Effector CD8-positive, alpha-beta T cell (primary cell): ENCODE results near the gene MAP4K4.

Experiments
- DNase-seq: peaks from one replicate; lab custom pipeline; 2025; lab: John Stamatoyannopoulos, UW

Gene MAP4K4

GRCh38 chr2:101870444-101870843, 172.9 kb downstream of the MAP4K4 start:
- no peak for DNase-seq

GRCh38 chr2:101871480-101871879, 174.0 kb downstream of the MAP4K4 start:
- no peak for DNase-seq

DNA sequence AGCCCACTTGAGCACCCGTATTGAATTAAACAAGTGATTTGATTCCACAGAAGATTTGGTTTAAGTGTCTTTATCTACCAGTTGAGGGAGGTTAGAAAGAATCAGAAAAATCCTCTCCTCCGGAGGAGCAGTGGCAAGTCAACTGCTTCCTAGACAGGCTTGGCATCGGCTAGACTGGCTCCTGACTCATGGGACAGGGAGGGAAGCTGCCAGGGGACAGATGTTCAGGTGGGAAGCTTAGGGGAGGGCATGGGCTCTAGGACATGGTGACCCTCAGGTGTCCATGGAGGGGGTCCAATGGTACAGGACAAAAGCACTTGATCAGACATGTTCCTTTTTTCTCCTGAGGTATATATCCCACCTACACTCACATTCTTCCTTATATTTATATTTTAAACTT, 175.0 kb downstream of the MAP4K4 start:
- DNase-seq, result no peak

DNA sequence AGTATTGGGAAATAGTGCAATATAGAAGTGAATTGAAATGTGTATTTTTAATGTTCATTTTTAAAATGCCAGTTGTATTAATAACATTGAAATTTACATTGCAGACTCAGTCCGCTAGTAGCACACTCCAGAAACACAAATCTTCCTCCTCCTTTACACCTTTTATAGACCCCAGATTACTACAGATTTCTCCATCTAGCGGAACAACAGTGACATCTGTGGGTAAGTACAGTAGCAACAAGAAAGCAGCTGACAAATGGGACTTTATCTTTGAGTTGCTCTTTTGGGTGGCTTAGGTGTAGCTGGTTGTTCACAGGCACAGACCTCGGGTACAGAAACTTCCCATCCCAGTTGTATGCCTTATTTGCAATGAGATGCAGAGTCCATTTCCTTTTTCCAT, 176.0 kb downstream of the MAP4K4 start:
- no peak for DNase-seq

DNA sequence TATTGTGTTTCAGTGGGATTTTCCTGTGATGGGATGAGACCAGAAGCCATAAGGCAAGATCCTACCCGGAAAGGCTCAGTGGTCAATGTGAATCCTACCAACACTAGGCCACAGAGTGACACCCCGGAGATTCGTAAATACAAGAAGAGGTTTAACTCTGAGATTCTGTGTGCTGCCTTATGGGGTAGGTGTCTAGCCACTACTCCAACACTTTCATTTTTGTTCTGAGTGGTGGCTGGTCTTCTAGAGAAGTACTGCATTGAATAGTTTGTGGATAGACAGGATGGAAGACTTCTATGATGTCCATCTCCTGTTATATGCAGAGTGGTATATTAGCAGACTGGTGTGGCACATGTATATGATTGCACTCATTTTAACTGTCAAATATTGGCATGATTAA, 176.6 kb downstream of the MAP4K4 start:
- DNase-seq, result no peak

- DNase-seq, result no peak
These were observed 182.0 kb downstream of the MAP4K4 start for GRCh38 chr2:101879466-101879865.

GRCh38 chr2:101881131-101881530, 183.6 kb downstream of the MAP4K4 start:
- no peak for DNase-seq

GRCh38 chr2:101882769-101883307, 185.3 kb downstream of the MAP4K4 start:
- no peak for DNase-seq

DNA sequence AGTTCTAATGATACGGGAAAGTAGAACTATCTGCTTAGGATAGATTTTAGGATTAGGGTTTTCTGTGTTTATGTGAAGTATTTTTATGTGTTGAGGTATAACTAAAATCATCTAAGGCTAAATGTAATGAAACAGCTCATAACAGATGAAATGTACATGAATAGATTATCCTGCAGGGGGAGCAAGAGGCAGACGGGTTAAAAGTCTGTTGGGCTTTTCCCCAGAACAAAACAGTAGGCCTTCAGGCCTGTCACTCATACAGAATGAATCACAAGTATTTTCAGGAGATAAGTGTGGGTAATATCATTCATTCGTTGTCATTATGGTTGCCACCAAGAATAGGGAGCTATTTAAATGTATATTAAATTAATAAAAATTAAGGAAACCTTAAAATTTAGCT, 186.4 kb downstream of the MAP4K4 start:
- no peak for DNase-seq

DNA sequence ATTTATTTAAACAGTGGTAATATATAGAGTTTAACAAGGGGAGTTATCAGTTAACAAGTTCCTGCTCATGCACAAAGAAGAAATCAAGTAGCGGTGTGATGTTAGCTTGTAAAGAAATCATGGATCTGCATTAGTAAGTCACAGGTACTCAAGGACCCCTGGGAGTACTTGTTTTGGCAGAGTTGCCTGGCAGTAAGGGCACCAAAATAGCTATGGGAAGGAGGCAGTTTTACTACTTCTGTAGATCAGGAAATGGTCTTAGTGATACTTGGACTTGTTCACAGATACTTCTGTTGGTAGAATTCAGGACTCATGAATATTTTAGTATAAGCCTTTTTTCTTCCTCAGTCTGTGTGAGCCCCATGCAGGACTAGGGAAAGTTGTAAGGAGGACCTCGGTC, 186.9 kb downstream of the MAP4K4 start:
- DNase-seq, result no peak

DNA sequence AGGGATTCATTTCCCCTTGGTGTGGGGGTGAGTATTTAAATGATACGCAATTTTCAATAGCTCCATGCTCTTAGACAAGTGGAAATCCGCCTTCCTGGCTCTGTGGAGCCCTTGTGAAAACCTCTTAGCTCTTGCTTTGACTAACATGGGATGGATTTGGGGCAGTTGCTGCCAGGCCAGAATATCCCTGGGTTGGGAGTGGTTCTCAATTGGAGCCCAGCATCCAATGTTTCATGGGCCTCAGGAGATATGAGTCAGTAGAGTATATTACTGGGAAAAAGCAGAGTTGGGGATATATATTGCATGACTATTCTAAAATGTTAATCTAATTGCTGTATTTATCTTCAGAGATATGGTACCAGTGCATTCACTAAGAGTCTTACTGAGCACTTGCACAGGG, 189.8 kb downstream of the MAP4K4 start:
- DNase-seq, result no peak

DNA sequence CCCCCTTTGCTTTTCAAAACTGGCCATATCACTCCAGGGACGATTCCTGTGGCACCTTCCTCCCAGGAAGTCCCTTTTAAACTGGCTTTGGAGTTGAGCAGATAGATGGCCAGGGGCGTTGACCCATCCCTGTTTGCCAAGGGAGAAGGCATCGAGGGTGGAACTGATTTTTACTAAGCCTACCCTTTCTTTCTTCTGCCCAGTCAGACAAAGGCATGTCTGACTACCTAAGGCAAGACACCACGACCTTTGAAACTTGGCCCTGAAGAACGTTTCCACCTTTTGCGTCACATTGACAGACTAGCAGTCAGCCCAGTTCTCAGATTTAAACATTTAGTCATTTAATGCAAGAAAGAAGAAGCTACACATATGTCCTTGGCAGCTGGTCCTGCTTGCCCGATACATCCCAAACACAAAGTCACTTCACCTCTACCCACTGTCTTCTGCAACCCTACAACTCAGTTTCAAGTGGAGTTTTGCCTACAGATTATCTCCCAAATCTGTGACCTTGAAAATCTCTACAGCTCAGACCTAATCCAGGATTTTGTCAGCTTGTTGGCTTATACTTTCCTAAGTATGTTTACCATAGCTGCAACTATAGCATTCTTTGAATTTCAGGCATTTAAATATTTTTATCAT, 192.1 kb downstream of the MAP4K4 start:
- DNase-seq, result no peak

DNA sequence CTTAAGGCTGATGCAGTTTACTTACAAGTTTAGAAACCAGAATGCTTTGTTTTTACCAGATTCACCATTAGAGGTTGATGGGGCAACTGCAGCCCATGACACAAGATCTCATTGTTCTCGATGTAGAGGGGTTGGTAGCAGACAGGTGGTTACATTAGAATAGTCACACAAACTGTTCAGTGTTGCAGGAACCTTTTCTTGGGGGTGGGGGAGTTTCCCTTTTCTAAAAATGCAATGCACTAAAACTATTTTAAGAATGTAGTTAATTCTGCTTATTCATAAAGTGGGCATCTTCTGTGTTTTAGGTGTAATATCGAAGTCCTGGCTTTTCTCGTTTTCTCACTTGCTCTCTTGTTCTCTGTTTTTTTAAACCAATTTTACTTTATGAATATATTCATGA, 194.9 kb downstream of the MAP4K4 start:
- DNase-seq, result no peak

- no peak for DNase-seq
These were observed 196.3 kb downstream of the MAP4K4 start for GRCh38 chr2:101893681-101894381.

DNA sequence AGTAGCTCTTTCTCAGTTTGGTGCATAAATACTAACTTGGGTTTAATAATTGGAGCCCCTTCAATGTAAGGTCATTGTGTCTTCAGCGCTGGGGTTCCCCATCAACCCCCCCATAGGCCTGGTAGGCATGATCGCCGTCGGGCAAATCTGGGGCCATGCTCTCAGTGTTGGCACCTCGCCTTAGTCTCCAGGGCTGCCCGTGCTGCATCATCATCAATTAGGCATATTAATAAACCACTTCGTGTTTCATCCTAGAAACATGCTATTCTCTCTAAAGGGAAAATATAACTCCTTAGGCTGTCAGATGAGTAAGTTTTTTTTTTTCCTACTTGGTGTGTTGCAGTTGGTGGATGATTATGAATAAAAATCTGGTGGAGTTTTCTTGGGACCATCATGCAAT, 197.5 kb downstream of the MAP4K4 start:
- DNase-seq, result no peak

DNA sequence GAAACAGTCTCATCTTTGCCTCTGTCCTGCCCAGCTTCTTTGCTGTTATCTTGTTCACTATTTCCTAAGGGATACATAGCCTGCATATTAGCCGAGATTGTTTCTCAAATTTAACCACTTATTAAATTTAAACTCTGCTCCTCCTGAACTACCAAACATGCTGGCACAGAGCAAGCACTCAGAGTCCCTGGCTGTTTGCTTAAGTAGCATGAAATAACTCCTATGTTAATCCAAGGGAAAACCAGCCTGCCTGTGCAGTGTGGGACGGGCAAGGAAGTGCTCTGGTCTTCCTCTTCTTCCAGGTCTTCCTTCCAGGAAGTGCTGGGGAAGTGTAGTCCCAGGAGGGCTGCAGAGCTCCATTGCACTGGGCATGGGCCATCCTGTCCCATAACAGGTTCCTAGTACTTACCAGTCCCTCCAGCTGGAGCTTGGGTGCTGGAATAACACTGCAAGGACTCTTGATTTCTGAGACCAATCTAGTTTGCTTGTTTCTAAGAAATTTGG, 198.4 kb downstream of the MAP4K4 start:
- DNase-seq, result no peak

DNA sequence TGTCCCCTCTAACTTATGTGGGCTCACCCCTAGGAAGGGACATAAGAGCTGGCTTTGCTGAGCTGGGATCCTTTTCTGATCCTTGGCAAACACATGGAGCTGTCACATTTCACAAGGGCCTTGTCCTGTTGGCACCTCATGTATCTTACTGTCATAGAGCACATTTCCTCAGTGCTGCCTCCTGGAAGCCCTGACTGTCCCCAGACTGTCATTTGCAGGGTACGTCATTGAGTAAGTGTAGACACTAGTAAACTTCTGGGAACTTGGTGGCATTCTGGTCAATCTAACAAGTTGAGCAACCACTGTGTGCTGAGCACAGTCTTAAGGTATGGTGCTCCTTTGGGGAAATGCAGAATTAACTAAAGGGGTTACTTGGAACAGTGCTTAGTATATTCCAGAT, 199.8 kb downstream of the MAP4K4 start:
- no peak for DNase-seq

DNA sequence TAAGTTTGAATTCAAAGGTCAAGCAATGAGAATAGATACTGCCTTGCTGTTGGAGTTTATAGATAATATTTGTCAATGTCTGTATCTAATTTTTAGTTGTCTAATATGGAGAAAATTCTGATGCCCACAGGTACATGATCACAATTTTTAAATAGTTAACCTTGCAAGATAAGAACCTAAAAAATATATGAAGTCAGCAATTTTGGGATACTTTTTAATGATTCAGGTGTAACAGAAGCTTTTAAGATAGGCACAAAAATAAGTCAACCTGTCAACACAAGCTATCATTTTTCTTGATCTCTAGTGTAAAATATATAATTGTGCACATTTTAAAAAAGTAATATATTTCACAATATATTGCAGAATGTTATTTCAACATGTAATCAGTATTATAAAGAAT, 201.8 kb downstream of the MAP4K4 start:
- DNase-seq, result no peak

DNA sequence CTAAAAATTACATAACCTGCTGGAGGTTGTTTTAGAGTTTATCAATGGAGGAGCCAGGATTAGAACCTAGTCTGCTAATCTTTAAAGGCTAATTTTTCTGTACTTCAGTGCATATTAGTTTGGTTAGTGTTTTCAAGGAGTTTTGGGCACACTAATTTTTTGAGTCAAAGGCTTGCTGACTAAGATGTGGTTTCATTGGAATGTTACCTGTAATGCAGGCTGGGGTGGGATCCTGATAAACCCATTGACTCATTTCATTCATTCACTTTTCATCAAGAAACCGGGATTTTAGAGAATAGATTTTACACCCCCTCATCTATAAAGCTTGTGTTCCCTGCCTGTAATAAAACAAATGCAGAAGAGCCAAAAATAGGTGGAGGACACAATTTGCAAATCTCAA, 202.4 kb downstream of the MAP4K4 start:
- no peak for DNase-seq

DNA sequence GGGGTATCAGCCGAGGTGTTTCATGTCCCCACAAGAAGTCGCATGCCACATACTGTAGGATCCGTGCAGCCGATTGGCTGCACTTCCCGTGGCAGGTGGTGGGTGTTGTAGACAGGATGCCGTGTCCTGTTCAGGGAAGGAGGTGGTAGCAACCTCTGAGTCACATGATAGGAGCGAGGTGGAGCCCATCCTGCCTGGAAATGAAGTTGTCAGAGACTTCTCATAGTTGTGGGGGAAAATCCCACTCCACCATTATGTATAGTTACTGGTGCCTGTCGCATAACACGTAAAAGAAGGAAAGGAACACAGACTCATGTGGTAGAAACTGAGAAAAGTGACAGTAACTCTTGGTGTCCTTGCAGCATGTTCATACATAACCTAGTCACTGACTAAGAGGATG, 202.9 kb downstream of the MAP4K4 start:
- no peak for DNase-seq

DNA sequence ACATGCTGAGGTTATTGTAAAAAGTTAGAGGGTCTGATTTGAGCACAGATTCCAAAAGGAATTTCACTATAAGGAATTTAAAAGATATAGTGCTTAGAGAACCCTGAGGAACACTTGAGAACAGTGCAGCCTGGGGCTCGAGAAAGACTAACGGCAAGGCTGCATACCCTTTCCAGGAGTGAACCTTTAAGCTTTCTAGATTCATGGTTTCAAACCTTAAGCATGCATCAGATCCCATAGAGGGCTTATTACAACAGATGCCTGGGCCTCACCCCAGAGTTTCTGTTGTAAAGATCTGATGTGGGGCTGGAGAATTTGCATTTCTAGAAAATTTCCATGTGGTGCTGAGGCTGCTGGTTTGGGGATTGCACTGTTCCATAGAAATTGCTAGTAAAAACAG, 203.7 kb downstream of the MAP4K4 start:
- no peak for DNase-seq

DNA sequence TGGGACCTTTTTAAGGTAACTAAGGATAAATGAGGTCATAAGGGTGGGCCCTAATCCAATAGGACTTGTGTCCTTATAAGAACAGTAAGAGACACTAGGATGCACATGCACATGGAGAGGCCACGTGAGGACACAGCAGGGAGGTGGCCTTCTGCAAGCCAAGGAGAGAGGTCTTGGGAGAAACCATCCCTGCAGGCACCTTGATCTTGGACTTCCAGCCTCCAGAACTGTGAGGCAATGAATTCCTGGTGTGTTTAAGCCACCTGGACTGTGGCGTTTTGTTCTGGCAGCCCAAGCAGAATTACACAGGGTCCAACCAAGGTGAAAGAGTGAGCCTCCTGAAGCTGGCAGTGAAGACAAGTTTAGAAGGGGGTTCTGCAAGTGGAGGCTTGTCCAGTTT, 204.7 kb downstream of the MAP4K4 start:
- no peak for DNase-seq

GRCh38 chr2:101904916-101905315, 207.4 kb downstream of the MAP4K4 start:
- DNase-seq, result no peak
